Stimulated activated CD8-positive, alpha-beta memory T cell treated with anti-CD3 and anti-CD28 coated beads, Interleukin-4, amount 100 ng/mL, for 24 hours (primary cell): ENCODE data around the gene CBLN1.
A peak's percentile ranks its signal among the peaks of the same experiment; 100 is the strongest.

Experiments used
- DNase-seq: peaks from one replicate; pipeline ENCODE4 v3.0.0-alpha.2; 2020; ENCODE audit warnings: low read depth

The CBLN1 gene

GRCh38 chr16:49281480-49281842, at the start of gene CBLN1:
CBLN1 (minus strand) TSS chr16:49281838; CDS start chr16:49281465, 373 bp downstream.
- DNase-seq = no peak

DNA sequence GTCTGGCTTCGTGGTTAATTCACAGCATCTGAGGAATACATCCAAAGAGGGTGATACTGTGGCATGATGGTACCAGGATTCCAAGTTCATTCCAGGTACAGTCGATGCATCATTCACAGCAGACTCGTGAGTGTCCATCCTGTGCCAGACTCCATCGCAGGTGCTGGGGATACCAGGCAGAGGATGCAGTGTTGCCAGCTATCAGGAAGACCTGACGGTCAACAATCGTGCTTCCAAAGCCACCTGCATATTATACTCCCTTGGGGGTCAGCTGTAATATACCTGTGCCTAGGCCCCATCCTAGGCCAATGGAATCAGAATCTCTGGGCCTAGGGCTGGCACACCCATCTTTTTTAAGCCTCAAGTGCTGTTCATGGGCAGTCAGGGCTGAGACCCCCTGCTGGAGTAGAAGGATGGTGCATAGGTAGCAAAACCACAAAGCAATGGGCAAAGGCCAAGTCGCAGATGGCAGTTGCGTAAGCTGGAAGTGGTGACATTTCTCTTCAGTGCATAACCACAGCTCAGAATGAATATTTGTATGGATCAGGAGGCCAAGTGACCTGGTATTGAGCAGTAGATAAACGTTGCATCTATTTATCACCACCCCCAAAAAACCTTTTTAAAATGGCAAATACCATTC, 49.0 kb upstream of the CBLN1 start:
- DNase-seq = no peak

DNA sequence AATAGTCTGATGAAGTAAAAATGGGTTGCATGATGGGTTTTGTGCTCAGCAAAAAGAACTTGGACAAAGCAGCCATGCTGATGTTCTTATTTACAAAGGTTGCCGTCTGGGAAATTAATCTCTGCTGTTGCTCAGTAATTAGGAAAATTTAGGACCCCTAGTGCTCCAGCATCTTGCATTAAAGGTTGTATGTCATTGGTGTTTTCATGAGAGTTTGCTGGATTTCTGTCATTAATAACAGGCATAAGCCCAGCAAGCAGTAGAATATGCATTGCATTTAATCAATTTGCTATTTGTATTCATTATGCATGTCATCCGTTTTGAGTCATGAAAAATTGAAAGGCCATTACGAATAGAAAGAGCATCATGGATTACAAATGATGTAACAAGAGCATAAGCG, 46.7 kb upstream of the CBLN1 start:
- DNase-seq = no peak

DNA sequence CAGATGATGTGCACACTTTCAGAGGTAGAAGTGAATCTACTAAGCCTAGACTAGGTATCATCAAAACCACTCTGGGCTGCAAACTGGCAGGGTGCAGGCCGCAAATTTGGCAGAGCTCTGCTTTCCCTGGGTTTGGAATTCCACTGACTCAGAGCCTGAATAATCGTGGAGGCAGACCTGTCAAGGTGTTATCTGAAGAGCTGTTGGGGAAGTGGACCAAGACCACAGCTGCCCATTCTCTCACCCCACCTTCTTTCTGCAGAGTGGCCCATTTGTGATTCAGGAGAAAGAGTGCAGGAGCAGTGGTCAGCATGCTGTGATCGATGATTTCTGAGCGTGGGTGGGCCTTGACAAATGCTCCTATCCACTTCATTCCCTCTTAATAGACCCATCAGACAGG, 45.8 kb upstream of the CBLN1 start:
- DNase-seq = no peak

DNA sequence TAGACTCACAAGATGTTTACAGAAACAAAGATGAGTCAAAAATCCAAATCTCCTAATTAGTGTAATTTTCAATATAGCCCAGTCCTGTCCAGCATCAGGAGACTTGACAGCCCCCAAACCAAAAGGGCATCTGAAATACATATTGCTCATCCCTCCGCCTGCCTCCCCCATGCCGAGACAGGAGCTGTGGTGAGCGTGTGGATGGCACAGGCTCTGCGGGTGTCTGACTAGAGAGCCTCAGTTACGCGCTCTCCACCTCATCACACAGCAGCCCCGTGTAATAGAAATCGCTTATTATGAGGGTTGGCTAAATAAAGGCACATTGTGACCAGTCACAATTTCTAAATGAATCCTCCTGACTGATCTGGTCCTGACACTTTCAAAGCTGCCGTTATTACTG, 43.1 kb upstream of the CBLN1 start:
- no peak for DNase-seq

- DNase-seq = no peak
Observed at GRCh38 chr16:49315602-49316001, 34.0 kb upstream of the CBLN1 start.

DNA sequence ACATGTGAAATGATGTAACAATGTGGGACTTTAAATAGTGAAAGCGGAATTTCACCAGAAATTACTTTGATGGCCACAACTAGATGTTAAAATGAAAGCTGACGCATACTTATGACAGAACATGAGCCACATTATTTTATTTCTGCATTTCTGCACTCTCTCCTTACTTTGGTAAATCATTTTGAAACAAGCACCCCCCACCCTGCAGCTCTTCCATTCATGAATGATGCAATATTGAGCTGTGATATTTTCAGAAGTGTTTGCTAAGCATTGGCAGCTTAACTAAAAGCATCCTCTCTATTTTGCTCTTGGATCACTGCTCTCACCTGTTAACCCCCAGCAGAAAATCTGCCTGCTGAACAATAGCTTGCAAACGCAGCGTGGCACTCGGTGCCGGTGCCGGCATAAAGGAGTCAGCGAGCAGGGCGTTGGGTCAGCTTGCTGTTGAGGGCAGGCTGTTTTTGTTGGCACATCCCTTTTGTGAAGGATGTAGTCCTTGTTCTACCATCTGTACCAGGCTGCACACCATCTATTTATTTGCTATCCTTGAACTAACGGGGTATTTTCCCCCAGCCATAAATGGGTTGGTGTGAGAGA, 30.8 kb upstream of the CBLN1 start:
- no peak for DNase-seq

- DNase-seq = no peak
Observed at GRCh38 chr16:49311823-49312222, 30.2 kb upstream of the CBLN1 start.

GRCh38 chr16:49307176-49307575, 25.5 kb upstream of the CBLN1 start:
- no peak for DNase-seq

DNA sequence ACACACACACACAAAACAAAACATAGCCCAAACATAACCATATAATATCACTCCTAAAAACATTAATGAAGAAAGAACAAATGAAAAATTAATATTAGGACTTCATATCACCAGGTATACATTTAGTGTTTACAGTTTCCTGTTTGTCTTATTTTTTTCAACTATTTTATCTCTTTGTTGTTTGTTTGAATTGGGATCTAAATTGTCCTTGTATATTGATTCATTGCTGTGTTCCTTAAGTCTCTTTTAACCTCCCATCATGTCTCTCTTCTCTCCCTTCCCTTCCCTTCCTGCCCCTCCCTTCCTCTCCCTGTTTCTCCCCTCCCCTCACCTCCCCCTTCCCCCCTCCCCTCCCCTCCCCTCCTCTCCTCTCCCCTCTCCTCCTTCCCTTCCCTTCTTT, 23.8 kb upstream of the CBLN1 start:
- DNase-seq = no peak

DNA sequence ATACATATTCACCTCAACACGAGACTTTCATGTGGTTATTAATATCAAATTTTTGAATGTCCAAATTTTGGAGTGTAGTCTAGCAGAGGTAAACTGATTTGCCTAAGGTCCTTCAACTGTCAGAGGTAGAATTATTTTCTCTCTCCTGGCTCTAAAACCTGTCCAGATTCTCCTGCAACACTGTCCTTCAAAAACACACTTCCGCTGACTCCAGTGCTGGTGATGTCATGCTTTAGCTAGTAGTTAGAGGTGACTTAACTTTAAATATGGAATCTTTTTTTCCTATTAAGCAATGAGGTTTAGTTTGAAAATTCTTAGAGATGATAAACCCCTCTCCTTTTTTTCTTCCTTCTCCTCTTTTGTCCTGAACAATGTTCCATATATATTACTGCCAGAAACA, 10.8 kb upstream of the CBLN1 start:
- DNase-seq = no peak

DNA sequence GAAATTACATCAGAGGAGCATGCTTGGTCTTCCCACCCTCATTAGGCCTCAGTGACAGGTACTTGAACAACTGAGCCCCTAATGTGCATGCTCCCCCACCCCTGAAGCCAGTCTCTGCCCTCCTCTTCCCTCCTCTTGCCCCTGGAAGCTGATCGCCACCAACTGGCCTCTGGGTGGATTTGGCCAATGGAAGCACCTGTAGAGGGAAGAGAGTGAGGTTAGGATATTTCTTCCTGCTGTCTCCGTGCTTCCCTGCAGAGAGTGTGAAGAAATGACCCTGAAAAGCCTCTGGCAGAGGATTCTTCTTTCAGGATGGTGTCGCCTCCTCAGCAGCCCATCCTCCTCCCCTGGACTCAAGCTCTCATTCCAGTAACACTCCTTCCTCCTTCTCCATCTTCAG, 5.9 kb upstream of the CBLN1 start:
- no peak for DNase-seq

DNA sequence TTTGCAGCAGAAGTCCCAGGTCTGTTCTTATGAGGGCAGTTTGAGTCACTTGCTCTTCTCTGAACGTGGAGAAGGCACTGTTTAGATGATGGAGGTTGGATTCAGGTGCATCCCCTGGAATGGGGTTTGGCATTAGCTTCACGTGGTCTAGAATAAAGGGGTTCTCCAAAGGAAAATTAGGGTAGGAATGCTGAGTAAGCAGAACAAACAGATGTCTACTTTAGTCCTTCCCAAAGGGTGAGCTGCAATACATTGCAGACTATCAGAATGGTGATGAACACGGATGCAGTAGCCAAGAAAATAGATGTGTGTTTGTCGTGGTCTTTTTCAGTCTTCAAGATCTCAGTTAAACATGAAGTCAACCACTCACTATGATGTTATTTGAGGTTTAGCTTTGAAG, 3.3 kb upstream of the CBLN1 start:
- no peak for DNase-seq

DNA sequence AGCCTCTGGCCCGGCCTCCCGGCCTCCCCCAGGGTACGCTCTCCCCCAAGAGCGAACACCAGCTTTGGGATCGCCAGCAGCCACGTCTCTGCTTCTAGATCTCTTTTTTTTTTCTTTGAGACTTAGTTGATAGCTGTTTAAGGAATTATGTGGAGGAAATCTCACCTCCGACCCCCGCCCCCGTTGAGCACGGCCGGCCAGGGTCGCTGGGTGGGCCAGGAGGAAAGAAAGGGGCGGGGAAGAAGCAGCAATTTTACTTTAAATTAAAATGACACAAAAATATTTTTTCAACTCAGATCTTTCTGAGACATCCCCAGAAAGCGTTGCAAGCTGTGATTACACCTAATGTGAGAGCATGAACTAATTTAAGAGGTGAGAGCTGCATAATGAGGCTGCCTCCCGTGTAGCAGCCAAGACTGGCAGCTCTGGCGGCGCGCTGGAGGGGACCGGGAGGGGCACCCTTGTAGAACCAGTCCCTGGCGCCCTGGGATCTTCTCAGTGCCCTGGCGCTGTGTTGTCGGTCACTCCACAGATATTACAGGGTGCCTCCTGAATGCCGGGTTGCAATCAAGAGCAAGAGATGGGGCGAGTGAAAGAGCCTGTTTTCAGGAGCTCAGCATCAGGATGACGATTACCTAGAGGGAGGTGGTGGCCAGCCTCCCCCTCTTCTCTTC, 1.9 kb upstream of the CBLN1 start:
- no peak for DNase-seq

DNA sequence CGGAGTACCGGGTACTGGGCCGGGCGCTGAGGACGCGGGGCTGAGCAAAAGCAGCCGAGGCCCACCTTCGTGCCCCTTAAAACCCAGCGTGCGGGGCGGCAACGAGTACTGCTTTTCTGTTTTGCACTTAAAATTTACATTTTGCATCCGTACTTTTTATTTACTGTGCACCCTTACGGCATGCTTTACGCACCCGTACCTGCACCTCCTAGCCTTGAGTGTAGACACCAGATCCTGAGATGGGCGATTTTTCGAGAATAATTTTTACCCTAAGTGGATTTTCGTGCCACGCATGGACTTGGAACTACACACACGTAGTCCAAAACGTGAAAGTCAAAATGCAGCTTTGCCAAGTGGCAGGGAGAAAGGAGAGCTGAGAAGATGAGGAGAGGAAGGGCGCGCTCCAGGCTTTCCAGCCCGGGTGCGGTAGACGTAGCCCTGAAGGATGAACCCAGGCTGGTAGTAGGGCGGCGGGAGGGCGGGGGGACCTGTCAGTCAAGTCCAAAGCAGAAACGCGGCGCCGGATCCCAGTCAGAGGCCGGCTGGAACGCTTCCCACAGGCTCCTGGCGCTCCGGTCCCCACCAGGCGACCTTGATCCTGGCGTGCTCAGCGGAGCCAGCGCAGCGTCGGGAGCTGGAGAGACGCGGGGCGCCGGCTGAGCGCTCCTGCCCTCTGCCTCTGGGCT, 1.2 kb upstream of the CBLN1 start:
- no peak for DNase-seq

GRCh38 chr16:49281843-49282642, 405 bp upstream of the CBLN1 start:
- DNase-seq = peak; percentile 44

DNA sequence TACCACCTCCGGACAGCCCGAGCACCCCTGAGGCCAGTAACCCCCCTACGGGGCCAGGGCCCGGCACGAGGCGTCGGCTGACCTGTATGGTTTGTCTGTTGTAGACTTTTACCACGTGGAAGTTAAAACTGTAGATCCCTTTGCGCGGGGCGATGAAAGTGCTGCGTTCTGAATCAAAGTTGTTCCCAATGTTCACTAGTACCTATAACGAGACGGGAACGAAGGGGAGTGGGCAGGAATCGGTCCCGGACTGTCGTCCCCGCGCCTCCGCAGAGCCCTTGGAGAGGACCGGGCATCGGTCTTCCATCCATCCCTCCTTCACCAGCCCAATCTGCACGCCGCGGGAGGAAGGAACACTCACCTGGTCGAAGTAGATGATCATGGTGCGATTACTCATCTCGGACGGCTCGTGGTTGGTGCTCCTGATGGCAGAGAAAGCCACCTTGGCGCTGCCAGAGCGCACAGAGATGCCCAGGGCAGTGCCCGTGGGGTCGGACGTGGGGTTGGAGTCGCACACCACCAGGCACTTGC, 732 bp downstream of the CBLN1 start:
- no peak for DNase-seq

DNA sequence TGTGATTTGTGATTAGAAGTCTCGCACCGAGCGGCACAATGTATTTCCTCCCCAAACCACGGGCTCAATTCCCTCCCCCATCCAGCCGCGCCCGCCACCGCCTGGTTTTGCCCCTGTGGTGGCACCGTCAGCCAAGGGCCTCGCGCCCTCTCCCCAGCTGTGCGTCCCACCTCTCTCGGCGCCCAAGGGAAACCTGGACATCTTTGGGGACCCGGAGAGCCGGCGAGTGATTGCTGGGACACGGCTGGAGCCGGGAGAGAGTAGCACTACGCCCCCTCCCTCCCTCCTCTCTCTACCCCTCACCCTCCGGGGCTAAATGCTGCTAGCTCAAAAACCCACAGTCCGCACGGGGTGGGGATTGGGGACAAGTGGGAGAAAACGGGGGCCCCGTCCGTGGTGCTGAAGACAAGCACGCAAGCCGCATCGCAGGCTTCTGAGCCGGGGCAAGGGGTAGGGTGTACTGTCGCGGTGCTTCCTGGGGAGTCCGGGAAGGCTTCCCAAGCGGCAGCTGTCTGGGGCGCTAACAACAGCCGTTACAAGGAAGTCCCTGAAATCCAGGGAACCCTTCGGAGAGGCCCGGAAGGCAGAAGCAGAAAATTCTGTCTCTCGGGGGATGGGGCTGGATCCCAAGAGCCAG, 1.4 kb downstream of the CBLN1 start:
- DNase-seq = no peak

DNA sequence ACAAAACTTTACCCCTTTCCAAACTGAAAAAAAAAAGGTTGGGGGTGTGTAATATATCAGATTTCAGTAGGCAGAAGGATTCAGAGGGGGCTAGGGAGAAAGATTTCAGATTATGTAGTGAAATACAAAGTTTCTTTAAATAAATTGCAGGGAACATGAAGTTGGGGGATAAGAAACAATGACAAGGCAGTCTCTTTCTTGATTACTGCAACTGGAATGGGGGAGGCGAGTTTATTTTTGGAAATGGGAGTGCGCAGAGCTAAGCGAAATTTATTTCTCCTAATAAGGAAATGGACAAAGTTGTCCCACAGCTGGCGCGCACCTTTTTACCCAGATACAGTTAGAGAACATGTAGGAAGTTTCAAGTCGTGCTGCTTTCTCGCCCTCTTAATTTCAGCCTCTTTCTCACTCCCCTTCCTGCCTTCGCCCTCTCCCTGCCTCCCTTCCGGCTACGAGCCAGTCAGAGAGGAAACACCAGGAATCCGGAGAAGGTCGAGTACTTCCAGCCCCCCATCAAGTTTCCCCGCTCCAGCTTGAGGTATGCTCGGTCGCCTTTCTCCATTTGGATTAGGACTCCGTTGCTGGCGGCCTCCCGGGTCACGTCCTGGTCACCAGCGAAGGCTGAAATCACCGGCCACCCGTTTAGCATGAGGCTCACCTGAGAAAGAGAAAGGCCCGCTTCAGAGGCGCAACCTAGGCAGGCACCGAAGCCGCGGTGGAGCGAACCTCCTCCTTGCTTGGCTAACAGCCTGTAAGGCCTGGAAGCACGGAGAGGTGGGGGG, 2.5 kb downstream of the CBLN1 start:
- no peak for DNase-seq

- no peak for DNase-seq
Observed at GRCh38 chr16:49278567-49278827, 3.1 kb downstream of the CBLN1 start.
